DMS153 treated with DMSO at 0.1 percent for 48 hours (cell line): ENCODE measurements around the gene HSD17B7.

Experiments used
- DNase-seq: peaks from one replicate; lab custom pipeline; 2025; ENCODE audit not compliant: unreplicated experiment; lab: John Stamatoyannopoulos, UW

HSD17B7 gene

DNA sequence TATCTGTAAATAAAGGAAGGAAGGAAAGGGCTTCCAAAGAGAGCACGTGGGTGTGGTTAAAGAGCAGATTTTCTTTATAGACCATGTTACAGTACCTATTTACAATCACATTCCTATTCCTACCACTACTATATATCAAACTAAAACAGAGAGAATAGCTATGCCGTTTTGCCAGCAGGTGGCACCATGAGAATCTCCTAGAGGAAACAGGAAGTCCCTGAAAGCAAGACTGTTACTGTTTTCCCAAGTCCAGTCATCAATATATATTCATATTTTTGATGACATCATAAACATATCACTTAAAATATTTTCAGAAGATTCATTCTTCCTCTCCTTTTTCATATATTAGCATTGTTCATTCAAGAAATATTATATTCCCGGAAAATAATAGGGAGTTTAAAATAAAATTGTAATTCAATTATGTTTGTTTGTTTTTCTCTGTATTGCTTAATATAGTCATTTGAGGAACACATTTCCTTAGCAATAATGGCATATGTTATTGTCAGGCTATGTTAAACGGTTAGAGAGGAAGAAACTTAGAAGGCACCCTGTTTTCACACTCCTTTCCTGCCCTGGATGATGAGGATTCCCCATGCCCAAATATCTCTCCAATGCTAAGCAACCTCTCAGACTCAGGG, 63.9 kb downstream of the HSD17B7 start:
- DNase-seq, result peak; percentile 94

DNA sequence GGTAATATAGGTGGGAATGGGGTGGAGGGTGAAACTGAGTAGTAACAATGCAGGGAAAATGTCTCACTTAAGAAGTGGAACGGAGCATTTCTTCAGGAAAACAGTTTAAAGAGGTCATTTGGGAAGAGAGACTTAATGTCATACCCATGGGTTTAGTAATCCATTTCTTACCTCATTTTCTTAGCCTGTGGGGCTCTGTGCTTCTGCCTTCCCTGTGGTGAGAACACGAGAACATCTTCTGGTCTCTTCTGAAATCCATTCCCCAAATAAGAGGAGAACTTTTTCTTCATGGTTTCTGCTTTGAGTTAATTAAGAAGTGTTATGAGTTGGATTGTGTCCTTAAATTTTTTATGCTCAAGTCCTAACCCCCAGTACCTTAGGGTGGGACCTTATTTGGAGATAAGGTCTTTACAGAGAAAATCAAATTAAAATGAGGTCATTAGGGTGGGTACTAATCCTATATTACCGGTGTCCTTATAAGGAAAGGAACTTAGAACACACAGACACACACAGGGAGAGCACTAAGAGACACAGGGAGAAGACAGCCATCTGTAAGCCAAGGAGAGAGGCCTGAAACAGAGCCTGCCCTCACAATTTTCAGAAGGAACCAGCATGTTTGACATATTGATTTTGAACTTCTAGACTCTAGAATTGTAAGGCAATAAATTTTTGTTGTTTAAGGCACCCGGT, 65.1 kb downstream of the HSD17B7 start:
- no peak for DNase-seq

DNA sequence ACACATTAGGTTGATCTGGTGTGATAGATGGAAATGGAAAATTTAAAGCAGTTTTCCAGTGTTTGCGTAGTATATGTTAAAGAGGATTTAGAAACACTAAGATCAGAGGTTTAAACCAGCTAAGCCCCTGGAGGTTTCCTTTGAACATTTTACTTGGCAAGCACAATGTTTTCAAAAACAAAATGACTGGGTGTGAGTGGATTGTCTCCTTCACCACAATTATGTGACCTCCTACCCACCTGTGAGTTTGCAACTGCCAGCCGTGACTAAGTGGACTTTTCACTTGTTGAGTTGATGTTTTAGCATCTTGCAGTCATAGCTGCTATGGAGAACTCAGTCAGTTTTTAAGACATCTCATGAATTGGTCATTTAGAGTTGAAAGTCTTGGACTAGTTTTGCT, 65.8 kb downstream of the HSD17B7 start:
- DNase-seq, result no peak

- no peak for DNase-seq
Observed at GRCh38 chr1:162857850-162858249, 67.3 kb downstream of the HSD17B7 start.

GRCh38 chr1:162859191-162859590, 68.7 kb downstream of the HSD17B7 start:
- DNase-seq, result no peak

DNA sequence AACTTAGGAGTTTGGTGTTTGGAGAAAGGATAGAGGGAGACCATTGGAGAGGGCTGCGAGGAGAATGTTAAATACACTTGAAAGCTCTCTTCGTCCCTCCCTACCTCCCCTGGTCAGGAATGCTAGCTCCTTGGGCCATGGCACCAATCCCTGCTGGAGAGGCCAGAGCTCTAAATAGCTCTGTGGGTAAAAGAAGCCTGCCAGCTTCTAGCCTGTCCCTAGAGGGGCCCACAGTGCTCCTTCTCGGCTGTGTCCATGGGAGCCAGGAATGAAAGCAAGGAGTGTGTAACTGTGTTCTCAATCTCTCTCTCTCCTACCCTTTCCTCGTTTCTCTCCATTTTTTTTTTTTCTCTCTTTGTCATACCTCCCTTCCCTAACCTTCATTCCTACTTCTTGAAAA, 70.6 kb downstream of the HSD17B7 start, which contains the start of gene CCDC190:
TSS of gene CCDC190 (minus strand) at position 75 of the 400 bp plus-strand sequence. CDS start 1,529 bp downstream, outside the sequence.
- no peak for DNase-seq

DNA sequence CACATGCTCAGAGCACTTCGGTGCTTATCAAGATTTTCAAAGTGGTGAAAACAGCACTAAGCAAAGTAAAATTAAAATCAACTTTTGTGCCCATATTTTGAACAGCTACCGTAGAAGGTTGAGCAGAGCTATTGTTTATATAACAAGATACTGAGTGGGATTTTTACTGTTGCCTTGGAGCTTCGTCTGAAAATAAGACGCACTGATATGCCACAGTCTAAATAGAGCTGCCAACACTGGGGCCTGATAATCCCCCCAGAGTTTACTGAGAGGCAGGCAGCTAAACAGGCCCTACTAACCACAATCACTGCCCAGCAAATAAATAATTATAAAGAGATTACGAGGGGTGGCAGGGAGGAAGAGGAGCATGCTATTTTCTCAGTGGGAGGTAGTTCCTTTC, 71.1 kb downstream of the HSD17B7 start:
- DNase-seq, result no peak
